ENCODE data around the gene CACNA2D3. TPM values are rescaled to one million over a fixed set of nuclear protein-coding genes. Genes with fewer than 3 reads are reported as not detected.

The CACNA2D3 gene
- total RNA-seq, 1 experiment from 2014 or later, result not detected

DNA sequence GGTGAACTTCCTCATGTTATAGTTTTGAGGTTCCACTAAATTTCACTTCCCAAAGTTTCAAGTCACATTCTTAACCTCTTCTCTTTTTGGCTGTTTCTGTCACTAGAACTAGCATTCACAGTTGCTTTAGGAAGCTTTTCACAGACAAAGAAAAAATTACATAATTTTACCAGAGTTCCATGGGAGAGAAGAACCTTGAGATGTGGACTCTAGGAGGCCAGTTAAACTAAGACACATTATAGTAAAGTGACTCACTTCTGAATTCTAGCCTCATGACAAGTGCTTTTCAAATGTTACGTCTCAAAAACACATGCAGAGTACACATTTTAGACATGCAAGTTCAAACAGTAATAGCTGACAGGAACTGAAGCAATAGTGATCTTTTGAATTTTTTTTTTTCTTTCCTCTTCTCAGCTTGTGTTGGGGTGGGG is 845.4 kb downstream of the CACNA2D3 start:
- ATAC-seq, result no peak
- BruUV-seq (replicated peaks), result no TSS peak
- intact Hi-C loops (cut with micrococcal nuclease), result no loop called here

DNA sequence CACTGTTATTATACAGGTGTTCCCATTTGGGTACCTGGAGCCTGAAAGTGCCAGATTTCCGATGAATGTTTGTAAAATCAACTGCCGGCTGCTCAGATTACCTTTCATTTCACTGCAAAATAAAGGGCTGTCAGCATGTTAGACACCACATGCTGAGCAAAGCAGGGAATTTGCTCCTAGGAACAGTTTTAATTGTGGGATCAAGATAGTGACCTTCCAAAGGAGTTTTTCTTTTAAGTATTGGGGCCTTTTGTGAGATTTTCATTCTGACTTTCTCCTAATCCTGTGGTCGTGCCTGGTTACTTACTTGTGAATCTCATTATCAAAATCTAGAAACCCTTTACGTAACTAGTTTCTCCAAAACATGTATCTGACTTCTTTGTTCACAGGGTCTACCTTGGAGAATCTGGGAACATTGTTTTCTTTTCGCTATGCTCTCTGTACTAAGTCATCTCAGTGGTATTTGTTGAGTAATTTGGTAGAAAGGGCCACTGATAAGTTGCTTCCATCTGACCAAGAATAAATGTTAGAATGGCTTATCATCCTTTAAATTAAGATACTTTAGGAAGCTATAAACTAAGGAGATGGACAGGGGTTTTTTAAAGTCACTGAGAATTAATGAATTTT is 846.3 kb downstream of the CACNA2D3 start:
- DNase-seq, result no peak
- ChIA-PET CTCF (no interaction called here), POLR2A (ENCODE audit: unreplicated experiment) (no interaction called here)
- no TSS peak for BruUV-seq (replicated peaks)
- Histone ChIP-seq H3K4me1 (ENCODE audit: insufficient read depth, low read length) (no peaks in the 10 kb centered on the region), H2AFZ (ENCODE audit: low read length) (no peak overlapping the region), H3K27ac (ENCODE audit: low read length) (no peak overlapping the region), H3K4me2 (ENCODE audit: low read length) (no peak overlapping the region), H3F3A (ENCODE audit: low read length, unreplicated experiment) (no peaks in the 10 kb centered on the region), H3K79me2 (ENCODE audit: low read length) (no peaks in the 10 kb centered on the region), H3K9ac (ENCODE audit: low read length) (no peak overlapping the region), H3K27me3 (ENCODE audit: low read length) (0 out of 2 replicates have a peak, but pooled peaks cover 9% of the 10 kb centered on the region), H3K36me3 (ENCODE audit: low read depth, low read length) (no peaks in the 10 kb centered on the region), H3K9me2 (replicated peaks; ENCODE audit: low read length) (no peaks in the 10 kb centered on the region), H3K9me3 (ENCODE audit: low read length) (no peaks in the 10 kb centered on the region), H4K20me1 (ENCODE audit: low read length) (no peaks in the 10 kb centered on the region), H3K4me3 (ENCODE audit: low read length) (no peak overlapping the region)
- intact Hi-C loops (cut with micrococcal nuclease), result no loop called here
- TF ChIP-seq EZH2phosphoT487 (IDR thresholded peaks at IDR 0.05; ENCODE audit: borderline replicate concordance, low read length) (no peak), EZH2 (IDR thresholded peaks at IDR 0.05; ENCODE audit: low read length, unreplicated experiment) (no peak)
- TF ChIP-seq, protein P1, sequence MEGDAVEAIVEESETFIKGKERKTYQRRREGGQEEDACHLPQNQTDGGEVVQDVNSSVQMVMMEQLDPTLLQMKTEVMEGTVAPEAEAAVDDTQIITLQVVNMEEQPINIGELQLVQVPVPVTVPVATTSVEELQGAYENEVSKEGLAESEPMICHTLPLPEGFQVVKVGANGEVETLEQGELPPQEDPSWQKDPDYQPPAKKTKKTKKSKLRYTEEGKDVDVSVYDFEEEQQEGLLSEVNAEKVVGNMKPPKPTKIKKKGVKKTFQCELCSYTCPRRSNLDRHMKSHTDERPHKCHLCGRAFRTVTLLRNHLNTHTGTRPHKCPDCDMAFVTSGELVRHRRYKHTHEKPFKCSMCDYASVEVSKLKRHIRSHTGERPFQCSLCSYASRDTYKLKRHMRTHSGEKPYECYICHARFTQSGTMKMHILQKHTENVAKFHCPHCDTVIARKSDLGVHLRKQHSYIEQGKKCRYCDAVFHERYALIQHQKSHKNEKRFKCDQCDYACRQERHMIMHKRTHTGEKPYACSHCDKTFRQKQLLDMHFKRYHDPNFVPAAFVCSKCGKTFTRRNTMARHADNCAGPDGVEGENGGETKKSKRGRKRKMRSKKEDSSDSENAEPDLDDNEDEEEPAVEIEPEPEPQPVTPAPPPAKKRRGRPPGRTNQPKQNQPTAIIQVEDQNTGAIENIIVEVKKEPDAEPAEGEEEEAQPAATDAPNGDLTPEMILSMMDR (conservative IDR thresholded peaks at IDR 0.05; ENCODE audit: low read depth, low read length), result no peak
- no peak for ATAC-seq

More for the DNA sequence above, 845.4 kb downstream of the CACNA2D3 start:
- Histone ChIP-seq H3K79me2 (ENCODE audit: low read length) (no peaks in the 10 kb centered on the region), H3K27ac (ENCODE audit: low read length) (no peak overlapping the region), H3K27me3 (ENCODE audit: low read length) (0 out of 2 replicates have a peak, but pooled peaks cover 9% of the 10 kb centered on the region), H3K9me3 (ENCODE audit: low read length) (no peaks in the 10 kb centered on the region), H4K20me1 (ENCODE audit: low read length) (no peaks in the 10 kb centered on the region), H3K4me2 (ENCODE audit: low read length) (no peak overlapping the region), H3K9me2 (replicated peaks; ENCODE audit: low read length) (no peaks in the 10 kb centered on the region), H3F3A (ENCODE audit: low read length, unreplicated experiment) (no peaks in the 10 kb centered on the region), H3K36me3 (ENCODE audit: low read depth, low read length) (no peaks in the 10 kb centered on the region), H3K9ac (ENCODE audit: low read length) (no peak overlapping the region), H3K4me3 (ENCODE audit: low read length) (no peak overlapping the region), H2AFZ (ENCODE audit: low read length) (no peak overlapping the region), H3K4me1 (ENCODE audit: insufficient read depth, low read length) (no peaks in the 10 kb centered on the region)
- TF ChIP-seq EZH2phosphoT487 (IDR thresholded peaks at IDR 0.05; ENCODE audit: borderline replicate concordance, low read length) (no peak), EZH2 (IDR thresholded peaks at IDR 0.05; ENCODE audit: low read length, unreplicated experiment) (no peak)
- TF ChIP-seq, protein P1 (conservative IDR thresholded peaks at IDR 0.05; ENCODE audit: low read depth, low read length), result no peak
- ChIA-PET CTCF (no interaction called here), POLR2A (ENCODE audit: unreplicated experiment) (no interaction called here)
- DNase-seq, result no peak

DNA sequence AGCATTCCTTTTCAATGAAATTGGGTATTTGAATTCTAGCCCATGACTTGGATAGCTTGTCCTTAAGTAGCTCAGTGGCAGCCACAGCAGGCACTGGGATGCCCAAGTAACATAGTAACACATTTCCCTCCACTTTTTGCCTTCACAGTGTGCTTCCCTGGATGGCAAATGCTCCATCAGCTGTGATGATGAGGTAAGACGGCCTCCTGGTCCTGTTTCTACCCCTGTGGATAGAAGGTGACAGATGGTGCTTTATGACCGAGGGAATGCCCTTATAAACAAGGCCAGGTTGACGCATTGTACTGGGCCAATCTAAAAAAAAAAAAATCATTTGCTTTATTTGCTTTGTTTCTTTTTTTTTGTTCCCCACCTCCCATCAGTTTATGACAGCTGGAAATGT is 847.3 kb downstream of the CACNA2D3 start:
- TF ChIP-seq EZH2 (IDR thresholded peaks at IDR 0.05; ENCODE audit: low read length, unreplicated experiment) (no peak), EZH2phosphoT487 (IDR thresholded peaks at IDR 0.05; ENCODE audit: borderline replicate concordance, low read length) (no peak)
- TF ChIP-seq, protein P1 (conservative IDR thresholded peaks at IDR 0.05; ENCODE audit: low read depth, low read length), result no peak
- Histone ChIP-seq H3K9me3 (ENCODE audit: low read length) (no peaks in the 10 kb centered on the region), H2AFZ (ENCODE audit: low read length) (no peak overlapping the region), H3K9ac (ENCODE audit: low read length) (no peak overlapping the region), H3K4me3 (ENCODE audit: low read length) (no peak overlapping the region), H3K27ac (ENCODE audit: low read length) (no peak overlapping the region), H3K9me2 (replicated peaks; ENCODE audit: low read length) (no peaks in the 10 kb centered on the region), H3K79me2 (ENCODE audit: low read length) (no peaks in the 10 kb centered on the region), H3K4me2 (ENCODE audit: low read length) (no peak overlapping the region), H3F3A (ENCODE audit: low read length, unreplicated experiment) (no peaks in the 10 kb centered on the region), H4K20me1 (ENCODE audit: low read length) (no peaks in the 10 kb centered on the region), H3K4me1 (ENCODE audit: insufficient read depth, low read length) (no peaks in the 10 kb centered on the region), H3K27me3 (ENCODE audit: low read length) (0 out of 2 replicates have a peak, but pooled peaks cover 9% of the 10 kb centered on the region), H3K36me3 (ENCODE audit: low read depth, low read length) (no peaks in the 10 kb centered on the region)
- ATAC-seq, result no peak
- no TSS peak for BruUV-seq (replicated peaks)
- ChIA-PET CTCF (no interaction called here), POLR2A (ENCODE audit: unreplicated experiment) (no interaction called here)
- no peak for DNase-seq
- intact Hi-C loops (cut with micrococcal nuclease), result no loop called here
